ENCODE measurements around the gene PIGV.
"Not testable (repeated sequence)": the region's sequence is repeated elsewhere in the genome, so short reads cannot be mapped to it uniquely, and the experiment has no call there.

The PIGV gene

DNA sequence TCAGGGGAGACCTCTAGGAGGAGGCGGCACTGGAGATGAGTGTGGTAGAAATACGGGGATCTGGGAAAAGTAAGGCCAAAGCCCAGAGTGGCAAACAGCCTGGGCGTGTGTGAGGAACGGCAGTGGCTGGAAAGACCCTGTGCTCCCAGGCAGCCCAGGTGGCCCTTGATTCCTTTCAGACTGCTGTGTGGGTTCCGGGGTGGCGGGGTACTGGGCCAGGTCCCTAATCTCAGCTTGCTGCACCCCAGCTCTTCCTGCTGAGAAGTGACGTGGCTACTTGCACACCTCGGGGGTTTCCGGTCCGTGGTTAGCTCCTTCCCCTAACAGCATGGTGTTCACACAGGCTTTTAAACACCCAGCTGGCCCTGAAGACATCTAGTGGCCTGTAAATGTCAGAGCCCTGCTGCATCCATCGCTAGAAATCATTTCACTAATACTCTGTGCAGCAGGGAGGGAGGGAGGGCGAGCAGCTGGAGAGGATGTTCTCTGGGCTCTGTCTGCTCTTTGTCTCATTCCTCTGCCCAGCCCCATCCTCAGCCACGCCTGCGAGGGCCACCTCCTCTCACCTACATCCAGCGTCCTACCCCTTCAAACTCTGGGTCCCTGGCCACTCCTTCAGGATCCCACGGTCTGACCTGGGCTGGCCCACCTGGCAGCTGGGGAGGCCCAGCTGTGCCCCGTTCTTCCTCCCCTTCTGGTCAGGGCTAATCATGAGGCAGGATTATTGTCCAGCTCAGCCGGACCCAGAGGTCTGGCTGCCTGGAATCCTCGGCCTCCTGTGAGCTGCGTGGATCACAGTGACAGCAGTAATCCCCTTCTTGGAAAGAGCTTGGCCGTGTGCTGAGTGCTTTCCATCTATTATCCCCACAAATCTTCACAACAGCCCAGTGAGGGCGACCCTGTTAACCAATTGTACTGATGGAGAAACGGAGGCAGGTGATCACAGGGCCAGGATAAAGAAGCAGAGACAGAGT, 46.0 kb downstream of the PIGV start:
- peak; percentile 78 for DNase-seq

DNA sequence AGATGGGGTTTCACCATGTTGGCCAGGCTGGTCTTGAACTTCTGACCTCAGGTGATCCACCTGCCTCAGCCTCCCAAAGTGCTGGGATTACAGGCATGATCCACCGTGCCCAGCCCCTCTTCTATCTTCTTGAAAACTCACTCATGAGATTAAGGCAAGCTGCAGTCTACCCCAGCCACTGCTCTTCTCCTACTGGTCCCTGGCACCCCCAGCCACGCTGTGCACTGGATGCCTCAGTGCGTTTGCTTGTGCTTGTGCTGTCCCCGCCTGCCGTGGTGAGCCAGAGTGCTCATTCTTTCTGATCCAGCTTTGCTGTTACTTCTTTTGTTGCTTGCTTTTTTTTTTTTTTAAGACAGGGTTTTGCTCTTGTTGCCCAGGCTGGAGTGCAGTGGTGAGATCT, 49.9 kb downstream of the PIGV start:
- DNase-seq: not testable (repeated sequence)

DNA sequence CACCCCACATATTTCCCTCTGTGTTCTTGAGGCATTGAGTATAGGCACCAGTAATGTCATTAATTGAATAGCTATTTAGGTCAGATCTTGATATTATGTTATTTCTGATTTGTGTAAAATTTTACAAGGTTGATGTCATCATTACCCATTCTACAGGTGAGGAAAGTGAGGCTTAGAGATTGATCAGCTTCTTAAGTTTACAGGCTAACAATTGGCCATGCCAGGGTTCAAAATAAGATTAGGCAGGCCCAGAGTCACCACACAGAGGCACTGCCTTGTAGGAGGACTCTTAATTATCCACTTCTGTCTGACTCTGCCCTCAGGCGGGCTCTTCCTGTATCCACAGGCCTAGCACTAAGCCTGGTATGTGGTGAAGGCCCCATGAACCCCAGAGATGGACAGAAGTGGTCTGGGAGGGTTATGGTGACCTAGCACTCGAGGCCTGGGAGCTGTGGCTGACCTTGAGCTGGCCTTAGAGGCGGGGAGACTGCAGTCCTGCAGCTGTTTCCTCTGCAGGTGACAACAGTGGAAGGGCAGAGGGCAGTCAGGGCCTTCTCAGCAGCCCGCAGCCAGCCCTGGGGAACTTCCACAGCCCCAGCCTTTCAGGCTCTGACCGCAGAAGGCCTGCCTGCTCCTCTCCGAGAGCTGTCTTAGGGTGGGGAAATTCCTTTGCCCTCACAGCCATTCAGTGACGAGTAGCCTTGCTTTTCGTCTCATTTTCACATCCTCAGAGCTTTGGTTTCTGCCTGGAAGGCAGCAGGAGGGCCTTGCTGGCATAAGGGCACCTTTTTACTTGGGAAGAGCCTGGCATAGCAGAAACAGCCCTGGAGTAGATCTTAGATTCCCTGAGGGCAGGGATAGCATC, 51.0 kb downstream of the PIGV start:
- no peak for DNase-seq

DNA sequence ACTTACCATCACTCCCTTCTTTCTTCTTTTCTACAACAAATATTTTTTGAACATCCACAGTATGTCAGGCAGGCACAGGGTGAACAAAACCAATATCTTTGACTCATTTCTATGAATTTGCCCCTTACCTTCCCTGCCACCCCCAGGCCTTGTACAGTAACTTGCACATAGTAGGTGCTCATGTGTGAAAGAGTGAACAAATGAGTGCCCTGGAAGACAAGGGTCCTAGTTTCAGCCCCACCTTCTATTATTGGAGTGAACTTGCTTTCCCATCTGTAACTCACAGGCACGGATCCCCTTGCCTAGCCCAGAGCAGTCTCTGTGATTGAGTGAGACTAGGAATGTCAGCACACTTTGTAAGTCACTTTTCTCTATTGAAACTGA, 51.6 kb downstream of the PIGV start:
- DNase-seq: no peak

DNA sequence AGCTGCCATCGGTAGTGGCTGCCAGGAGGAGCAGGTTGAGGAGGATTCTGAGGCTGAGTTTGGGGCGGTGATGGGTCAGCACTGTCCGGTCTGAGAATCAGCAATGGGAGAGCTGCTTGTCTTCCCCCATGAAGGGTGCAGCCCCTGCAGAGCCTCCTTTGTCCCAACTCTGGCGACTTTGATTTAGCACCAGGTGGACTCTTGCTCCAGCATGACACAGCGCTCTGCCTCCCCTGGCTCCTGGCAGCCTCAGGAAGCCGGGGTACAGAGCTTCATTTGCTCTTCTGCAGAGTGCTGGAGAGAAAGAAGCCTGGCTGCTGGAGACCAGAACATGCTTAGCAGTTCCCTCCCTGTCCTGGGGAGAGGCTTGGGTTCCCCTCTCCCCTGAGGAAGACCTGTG, 52.0 kb downstream of the PIGV start:
- DNase-seq: no peak

DNA sequence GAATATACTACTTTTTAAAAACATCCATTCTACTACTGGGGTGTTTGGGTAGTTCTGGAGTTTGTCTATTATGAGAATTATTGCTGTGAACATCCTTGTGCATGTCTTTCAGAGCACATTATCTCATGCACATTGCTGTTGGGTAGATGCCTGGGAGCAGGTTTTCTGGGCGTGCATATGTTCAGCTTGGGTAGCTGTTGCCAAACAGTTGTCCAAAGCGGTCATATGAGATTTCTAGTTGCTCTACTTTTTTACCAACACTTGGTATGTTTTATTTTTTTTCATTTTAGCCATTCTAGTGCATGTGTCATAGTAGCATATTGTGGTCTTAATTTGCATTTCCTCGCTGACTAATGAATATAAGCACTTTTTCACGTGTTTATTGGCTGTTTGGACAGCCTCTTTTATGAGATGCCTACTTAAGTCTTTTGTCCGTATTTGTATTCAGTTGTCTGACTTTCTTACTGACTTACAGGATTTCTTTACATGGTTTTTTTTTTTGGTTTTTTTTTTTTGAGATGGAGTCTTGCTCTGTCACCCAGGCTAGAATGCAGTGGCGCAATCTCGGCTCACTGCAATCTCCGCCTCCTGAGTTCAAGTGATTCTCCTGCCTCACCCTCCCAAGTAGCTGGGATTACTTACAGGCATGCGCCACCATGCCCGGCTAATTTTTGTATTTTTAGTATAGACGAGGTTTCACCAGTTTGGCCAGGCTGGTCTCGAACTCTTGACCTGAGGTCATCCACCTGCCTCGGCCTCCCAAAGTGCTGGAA, 56.9 kb downstream of the PIGV start:
- no peak for DNase-seq

DNA sequence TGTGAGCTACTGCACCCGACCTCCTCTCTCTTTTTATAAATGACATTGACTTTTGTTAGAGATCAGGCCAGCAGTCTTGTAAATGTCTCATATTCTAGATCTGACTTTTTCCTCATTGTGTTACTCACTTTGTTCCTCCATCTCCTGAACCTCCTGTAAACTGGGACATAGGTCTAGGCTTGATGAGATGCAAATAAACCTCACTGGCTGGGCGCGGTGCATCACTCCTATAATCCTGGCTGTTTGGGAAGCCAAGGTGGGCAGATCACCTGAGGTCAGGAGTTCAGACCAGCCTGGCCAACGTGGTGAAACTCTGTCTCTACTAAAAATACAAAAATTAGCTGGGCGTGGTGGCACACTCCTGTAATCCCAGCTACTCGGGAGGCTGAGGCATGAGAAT, 60.1 kb downstream of the PIGV start:
- not testable (repeated sequence) for DNase-seq
